ENCODE measurements around the gene ADGRG3.

DNA sequence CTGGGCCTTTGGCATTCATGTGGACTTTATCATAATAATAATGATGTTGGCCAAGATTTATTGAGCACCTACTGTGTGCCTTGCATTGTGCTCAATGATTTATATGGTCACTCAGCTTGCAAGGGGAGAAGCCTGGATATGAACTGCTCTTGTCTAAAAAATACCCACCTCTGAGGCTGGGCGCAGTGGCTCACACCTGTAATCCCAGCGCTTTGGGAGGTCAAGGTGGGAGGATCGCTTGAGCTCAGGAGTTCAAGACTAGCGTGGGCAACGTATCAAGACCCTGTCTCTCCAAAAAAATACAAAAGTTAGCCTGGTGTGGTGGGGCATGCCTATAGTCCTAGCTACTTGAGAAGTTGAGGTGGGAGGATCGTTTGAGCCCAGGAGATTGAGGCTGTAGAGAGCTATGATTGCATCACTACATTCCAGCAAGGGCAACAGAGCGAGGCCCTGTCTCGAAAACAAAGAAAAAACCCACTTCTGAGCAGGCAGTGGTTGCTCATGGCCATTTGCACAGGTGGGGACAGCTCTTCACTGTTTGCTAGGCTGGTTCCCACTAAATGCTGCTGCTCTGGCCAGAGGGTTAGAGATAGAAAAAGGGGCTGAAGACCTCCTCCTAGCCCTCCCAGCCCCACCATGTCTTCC, 43.9 kb upstream of the ADGRG3 start:
- TF ChIP-seq, protein P1, sequence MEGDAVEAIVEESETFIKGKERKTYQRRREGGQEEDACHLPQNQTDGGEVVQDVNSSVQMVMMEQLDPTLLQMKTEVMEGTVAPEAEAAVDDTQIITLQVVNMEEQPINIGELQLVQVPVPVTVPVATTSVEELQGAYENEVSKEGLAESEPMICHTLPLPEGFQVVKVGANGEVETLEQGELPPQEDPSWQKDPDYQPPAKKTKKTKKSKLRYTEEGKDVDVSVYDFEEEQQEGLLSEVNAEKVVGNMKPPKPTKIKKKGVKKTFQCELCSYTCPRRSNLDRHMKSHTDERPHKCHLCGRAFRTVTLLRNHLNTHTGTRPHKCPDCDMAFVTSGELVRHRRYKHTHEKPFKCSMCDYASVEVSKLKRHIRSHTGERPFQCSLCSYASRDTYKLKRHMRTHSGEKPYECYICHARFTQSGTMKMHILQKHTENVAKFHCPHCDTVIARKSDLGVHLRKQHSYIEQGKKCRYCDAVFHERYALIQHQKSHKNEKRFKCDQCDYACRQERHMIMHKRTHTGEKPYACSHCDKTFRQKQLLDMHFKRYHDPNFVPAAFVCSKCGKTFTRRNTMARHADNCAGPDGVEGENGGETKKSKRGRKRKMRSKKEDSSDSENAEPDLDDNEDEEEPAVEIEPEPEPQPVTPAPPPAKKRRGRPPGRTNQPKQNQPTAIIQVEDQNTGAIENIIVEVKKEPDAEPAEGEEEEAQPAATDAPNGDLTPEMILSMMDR (IDR thresholded peaks at IDR 0.05) = no peak
- TF ChIP-seq POLR2A (IDR thresholded peaks at IDR 0.05) = no peak

All from adrenal gland (tissue), 5 donors.